HG03135 (cell line): ENCODE measurements around the gene TRDMT1.

ENCODE experiments used
- ATAC-seq: cut with Tn5 transposase; IDR thresholded peaks from one replicate; pipeline ENCODE4 v1.9.1; 2021; ENCODE audit warnings: mild to moderate bottlenecking, moderate library complexity; ENCODE audit not compliant: unreplicated experiment

TRDMT1 gene

GRCh38 chr10:17231788-17232187 lies 30.3 kb upstream of the TRDMT1 start:
- no peak for ATAC-seq

- ATAC-seq: peak; percentile 49
Observed at GRCh38 chr10:17229967-17230682, 28.7 kb upstream of the TRDMT1 start.

GRCh38 chr10:17229717-17229966 lies 28.2 kb upstream of the TRDMT1 start:
- ATAC-seq: no peak

GRCh38 chr10:17229016-17229716 lies 27.7 kb upstream of the TRDMT1 start:
- peak; percentile 9 for ATAC-seq

DNA sequence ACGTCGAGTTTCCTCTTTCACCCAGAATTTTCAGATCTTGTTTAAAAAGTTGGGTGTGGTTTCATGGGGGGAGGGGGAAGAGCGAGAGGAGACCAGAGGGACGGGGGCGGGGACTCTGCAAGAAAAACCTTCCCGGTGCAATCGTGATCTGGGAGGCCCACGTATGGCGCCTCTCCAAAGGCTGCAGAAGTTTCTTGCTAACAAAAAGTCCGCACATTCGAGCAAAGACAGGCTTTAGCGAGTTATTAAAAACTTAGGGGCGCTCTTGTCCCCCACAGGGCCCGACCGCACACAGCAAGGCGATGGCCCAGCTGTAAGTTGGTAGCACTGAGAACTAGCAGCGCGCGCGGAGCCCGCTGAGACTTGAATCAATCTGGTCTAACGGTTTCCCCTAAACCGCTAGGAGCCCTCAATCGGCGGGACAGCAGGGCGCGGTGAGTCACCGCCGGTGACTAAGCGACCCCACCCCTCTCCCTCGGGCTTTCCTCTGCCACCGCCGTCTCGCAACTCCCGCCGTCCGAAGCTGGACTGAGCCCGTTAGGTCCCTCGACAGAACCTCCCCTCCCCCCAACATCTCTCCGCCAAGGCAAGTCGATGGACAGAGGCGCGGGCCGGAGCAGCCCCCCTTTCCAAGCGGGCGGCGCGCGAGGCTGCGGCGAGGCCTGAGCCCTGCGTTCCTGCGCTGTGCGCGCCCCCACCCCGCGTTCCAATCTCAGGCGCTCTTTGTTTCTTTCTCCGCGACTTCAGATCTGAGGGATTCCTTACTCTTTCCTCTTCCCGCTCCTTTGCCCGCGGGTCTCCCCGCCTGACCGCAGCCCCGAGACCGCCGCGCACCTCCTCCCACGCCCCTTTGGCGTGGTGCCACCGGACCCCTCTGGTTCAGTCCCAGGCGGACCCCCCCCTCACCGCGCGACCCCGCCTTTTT lies 26.9 kb upstream of the TRDMT1 start, which contains the start of gene VIM:
VIM (plus strand) TSS at position 151 of the 925 bp plus-strand sequence. CDS start 1,182 bp downstream, outside the sequence.
- peak; percentile 38 for ATAC-seq

DNA sequence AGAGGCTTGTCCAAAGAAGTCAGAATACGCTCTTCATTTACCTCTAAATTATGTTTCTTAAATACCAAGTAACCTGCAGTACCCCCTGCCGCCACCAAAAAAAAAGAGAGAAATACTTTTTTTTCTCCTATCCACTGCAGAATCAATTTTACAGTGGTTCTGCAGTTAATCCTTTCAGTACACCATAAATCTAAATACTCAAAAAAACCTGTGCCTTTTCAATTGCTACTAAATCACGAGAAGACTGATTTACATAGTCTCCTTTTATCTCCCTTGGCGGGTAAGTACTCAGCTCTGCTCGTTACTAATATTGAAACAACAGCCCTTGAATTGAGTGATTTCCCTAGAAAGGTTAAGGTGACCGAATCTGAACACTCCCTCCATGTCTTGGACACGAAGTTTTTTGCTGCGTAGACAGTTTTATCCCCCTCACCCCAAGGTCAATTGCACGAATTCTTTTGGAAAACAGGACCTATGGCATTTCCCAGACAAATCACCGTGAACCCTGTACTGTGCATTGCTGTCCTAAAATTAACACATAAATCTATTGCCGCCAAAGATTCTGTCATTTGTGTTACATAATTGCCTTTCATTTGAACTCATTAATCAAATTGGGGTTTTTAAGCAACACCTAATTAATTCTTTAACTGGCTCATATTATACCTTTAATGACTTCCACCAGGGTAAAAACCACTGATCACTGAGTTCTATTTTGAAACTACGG lies 26.1 kb upstream of the TRDMT1 start:
- no peak for ATAC-seq

GRCh38 chr10:17226891-17227303 lies 25.4 kb upstream of the TRDMT1 start:
- ATAC-seq: no peak

- ATAC-seq: no peak
Observed at GRCh38 chr10:17225808-17226207, 24.3 kb upstream of the TRDMT1 start.

DNA sequence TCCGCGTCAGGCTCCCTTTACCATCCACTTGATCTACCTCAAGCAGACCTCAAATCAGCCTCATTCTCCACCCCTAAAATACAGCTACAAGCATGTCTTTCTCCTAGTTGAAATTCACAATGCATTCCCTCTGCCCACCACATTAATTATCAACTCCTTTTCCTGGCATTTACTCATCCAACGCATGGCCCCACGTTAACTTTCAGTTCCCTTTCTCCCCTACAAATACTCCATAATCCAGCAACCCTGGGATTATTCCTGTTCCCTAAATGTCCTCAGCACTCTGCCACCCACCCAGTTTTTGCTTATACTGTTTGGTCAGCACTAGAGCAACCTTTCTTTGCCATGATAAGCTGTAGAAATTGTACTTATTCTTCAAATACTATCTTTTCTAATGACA lies 20.9 kb upstream of the TRDMT1 start:
- ATAC-seq: no peak

DNA sequence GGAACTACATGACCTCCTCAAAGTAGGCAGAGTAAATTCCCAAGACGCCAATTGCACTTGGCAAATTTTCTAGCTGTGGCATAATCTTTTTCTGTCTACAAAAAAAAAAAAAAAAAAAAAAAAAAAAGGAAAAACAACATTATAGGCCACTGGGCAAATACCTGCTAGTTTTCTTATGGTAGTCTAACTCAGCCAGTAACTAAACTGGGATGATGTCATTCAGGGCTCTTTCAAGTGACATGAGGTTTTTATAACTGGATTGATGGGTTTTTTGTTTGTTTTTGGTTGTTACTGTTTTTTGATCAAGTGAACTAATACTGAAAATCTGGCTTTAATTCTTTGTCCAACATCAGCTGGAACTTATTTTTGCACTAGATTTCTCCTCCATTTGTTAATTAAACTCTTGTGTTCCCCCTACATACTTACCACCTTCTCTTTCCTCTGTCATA lies 19.2 kb upstream of the TRDMT1 start:
- ATAC-seq: no peak

DNA sequence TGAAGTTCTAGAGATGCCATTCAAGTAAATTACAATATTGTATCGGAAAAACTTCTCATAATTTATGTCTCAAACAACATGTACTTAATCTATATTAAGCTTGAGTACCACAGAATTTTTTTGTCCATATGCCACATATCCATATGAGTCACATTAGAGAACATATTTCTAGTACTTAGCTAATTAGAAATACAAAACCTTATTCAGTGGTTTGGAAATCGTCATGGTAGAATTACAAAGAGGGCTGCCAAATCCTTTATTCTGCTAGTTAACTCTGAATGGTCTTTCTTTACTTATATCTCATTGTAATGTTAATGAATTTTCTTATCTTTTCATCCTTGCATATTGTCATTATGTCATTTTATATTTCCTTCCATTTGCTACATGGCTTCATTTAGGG lies 17.6 kb upstream of the TRDMT1 start:
- no peak for ATAC-seq

GRCh38 chr10:17217631-17218232 lies 16.3 kb upstream of the TRDMT1 start:
- no peak for ATAC-seq

DNA sequence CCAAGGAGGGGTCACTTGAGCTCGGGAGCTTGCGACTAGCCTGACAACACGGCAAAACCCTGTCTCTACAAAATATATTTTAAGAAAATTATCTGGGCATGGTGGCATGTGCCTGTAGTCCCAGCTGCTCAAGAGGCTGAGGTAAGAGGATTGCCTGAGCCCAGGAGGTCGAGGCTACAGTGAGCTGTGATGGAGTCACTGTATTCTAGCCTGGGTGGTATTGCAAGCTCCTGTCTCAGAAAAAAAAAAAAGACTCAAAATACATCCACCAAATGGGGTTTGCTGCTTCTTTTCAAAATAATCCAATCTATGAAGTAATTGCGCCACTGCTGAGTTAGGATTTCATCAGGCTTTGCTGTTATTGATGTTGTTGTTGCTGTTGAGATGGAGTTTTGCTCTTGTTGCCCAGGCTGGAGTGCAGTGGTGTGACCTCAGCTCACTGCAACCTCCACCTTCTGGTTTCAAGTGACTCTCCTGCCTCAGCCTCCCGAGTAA lies 15.5 kb upstream of the TRDMT1 start:
- no peak for ATAC-seq

- peak; percentile 99 for ATAC-seq
Observed at GRCh38 chr10:17216217-17216900, 14.9 kb upstream of the TRDMT1 start.

DNA sequence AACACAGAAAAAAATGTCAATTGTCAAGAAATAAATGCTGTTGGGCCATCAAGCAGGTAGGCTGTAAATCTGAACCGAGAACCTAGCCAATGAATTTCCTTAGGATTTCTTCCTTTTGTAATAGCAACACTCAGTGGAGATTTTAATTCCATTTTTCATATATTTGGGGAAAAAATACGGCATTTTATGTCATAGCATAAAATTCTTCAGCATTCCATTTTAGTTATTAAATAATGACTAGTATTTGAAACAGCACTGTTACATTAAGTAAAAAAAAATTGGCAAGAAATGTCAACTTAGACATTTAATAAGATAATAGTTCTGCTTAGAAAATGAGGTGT lies 14.3 kb upstream of the TRDMT1 start:
- ATAC-seq: no peak

GRCh38 chr10:17214971-17215781 lies 13.7 kb upstream of the TRDMT1 start:
- no peak for ATAC-seq

- ATAC-seq: no peak
Observed at GRCh38 chr10:17214526-17214925, 13.1 kb upstream of the TRDMT1 start.

GRCh38 chr10:17213646-17214349 lies 12.3 kb upstream of the TRDMT1 start:
- no peak for ATAC-seq
